Lower leg skin (tissue), 3 donors: ENCODE measurements around the gene WDCP.

ENCODE experiments used
- CTCF ChIP-seq, 3 donors: fragments of 450-650 bp; IDR thresholded peaks; one replicate each; pipeline ENCODE4 v1.5.1; 2016; ENCODE audit warnings: antibody characterized with exemption in 3 of 3, mild to moderate bottlenecking in 3 of 3, moderate library complexity in 2 of 3
- POLR2A ChIP-seq, 2 donors: fragments of 450-650 bp; IDR thresholded peaks; one replicate each; pipeline ENCODE4 v1.6.1; 2016 to 2017; ENCODE audit warnings: antibody characterized with exemption in 2 of 2, mild to moderate bottlenecking in 1 of 2, moderate library complexity in 1 of 2

GRCh38 chr2:24052951-24053350 is 5.8 kb upstream of the WDCP start:
- TF ChIP-seq CTCF (IDR thresholded peaks at IDR 0.05), result no peak
- TF ChIP-seq POLR2A (IDR thresholded peaks at IDR 0.05), result no peak
